Liver (tissue), 9 donors: ENCODE measurements around the gene RREB1. TPM values are rescaled to one million over a fixed set of nuclear protein-coding genes. Genes with fewer than 3 reads are reported as not detected.

Experiments
- DNase-seq: peaks from one replicate; pipeline ENCODE4 v3.0.0-alpha.2; 2017; ENCODE audit warnings: low spot score
- H3K27ac ChIP-seq, 2 donors: one replicate each; pipeline ENCODE4 v1.7.0; 2013; ENCODE audit warnings: inconsistent platforms in 2 of 2, low read length in 2 of 2, control low read depth in 1 of 2, low read depth in 1 of 2, mild to moderate bottlenecking in 1 of 2
- H3K27me3 ChIP-seq, 4 donors: one replicate each; pipeline versions ENCODE4 v1.6.1 to v1.7.0; 2013; ENCODE audit warnings: low read length in 3 of 4, inconsistent platforms in 1 of 4, mild to moderate bottlenecking in 1 of 4, moderate library complexity in 1 of 4; ENCODE audit not compliant: control insufficient read depth in 4 of 4, insufficient read depth in 4 of 4
- H3K36me3 ChIP-seq, 4 donors: one replicate each; pipeline versions ENCODE4 v1.6.1 to v1.7.0; 2013; ENCODE audit warnings: low read length in 3 of 4, mild to moderate bottlenecking in 3 of 4, low read depth in 1 of 4, moderate library complexity in 1 of 4; ENCODE audit not compliant: control insufficient read depth in 4 of 4, insufficient read depth in 3 of 4
- H3K4me1 ChIP-seq, 4 donors: one replicate each; pipeline versions ENCODE4 v1.6.1 to v1.7.0; 2013; ENCODE audit warnings: low read length in 3 of 4, mild to moderate bottlenecking in 3 of 4, moderate library complexity in 1 of 4; ENCODE audit not compliant: control insufficient read depth in 4 of 4, insufficient read depth in 4 of 4
- H3K4me3 ChIP-seq, 3 donors: one replicate each; pipeline versions ENCODE4 v1.6.1 to v1.7.0; 2013; ENCODE audit warnings: low read length in 3 of 3, control low read depth in 1 of 3, low read depth in 1 of 3, mild to moderate bottlenecking in 1 of 3
- H3K9ac ChIP-seq, 2 donors: one replicate each; pipeline ENCODE4 v1.7.0; 2013; ENCODE audit warnings: low read length in 2 of 2, mild to moderate bottlenecking in 2 of 2, moderate library complexity in 2 of 2, control low read depth in 1 of 2, low read depth in 1 of 2
- H3K9me3 ChIP-seq, 4 donors: one replicate each; pipeline versions ENCODE4 v1.6.1 to v1.7.0; 2013; ENCODE audit warnings: low read length in 3 of 4; ENCODE audit not compliant: control insufficient read depth in 4 of 4
- EGR1 ChIP-seq, 2 donors: IDR thresholded peaks; 2 replicates each; pipeline ENCODE4 v1.6.1; 2016 to 2018; ENCODE audit warnings: antibody characterized with exemption in 2 of 2, low read depth in 2 of 2
- FOXA1 ChIP-seq: IDR thresholded peaks from 2 replicates; pipeline ENCODE4 v1.6.1; 2016; ENCODE audit warnings: antibody characterized with exemption
- FOXA2 ChIP-seq: IDR thresholded peaks from 2 replicates; pipeline ENCODE4 v1.6.1; 2016; ENCODE audit warnings: antibody characterized with exemption
- GABPA ChIP-seq, 2 donors: IDR thresholded peaks in 1 of 2; conservative IDR thresholded peaks in 1 of 2; 2 replicates each; pipeline ENCODE4 v1.6.1; 2016; ENCODE audit warnings: antibody characterized with exemption in 2 of 2, mild to moderate bottlenecking in 1 of 2, moderate library complexity in 1 of 2
- HNF4A ChIP-seq, 2 donors: conservative IDR thresholded peaks; 2 replicates each; pipeline ENCODE4 v1.6.1; 2016; ENCODE audit warnings: antibody characterized with exemption in 2 of 2, mild to moderate bottlenecking in 2 of 2
- HNF4G ChIP-seq: IDR thresholded peaks from 2 replicates; pipeline ENCODE4 v1.6.1; 2016; ENCODE audit warnings: antibody characterized with exemption
- JUND ChIP-seq, 2 donors: IDR thresholded peaks; 2 replicates each; pipeline ENCODE4 v1.6.1; 2016; ENCODE audit warnings: antibody characterized with exemption in 2 of 2
- NR2F2 ChIP-seq: IDR thresholded peaks from 2 replicates; pipeline ENCODE4 v1.6.1; 2016; ENCODE audit warnings: antibody characterized with exemption
- RAD21 ChIP-seq, 2 donors: IDR thresholded peaks; 2 replicates each; pipeline ENCODE4 v1.6.1; 2016; ENCODE audit warnings: antibody characterized with exemption in 2 of 2, mild to moderate bottlenecking in 2 of 2
- RXRA ChIP-seq, 2 donors: IDR thresholded peaks; 2 replicates each; pipeline ENCODE4 v1.6.1; 2017 to 2018; ENCODE audit warnings: antibody characterized with exemption in 2 of 2, mild to moderate bottlenecking in 1 of 2
- SP1 ChIP-seq: IDR thresholded peaks from 2 replicates; pipeline ENCODE4 v1.6.1; 2018; ENCODE audit warnings: antibody characterized with exemption, mild to moderate bottlenecking
- TAF1 ChIP-seq: conservative IDR thresholded peaks from 2 replicates; pipeline ENCODE4 v1.6.1; 2016; ENCODE audit warnings: antibody characterized with exemption, mild to moderate bottlenecking
- YY1 ChIP-seq: IDR thresholded peaks from 2 replicates; pipeline ENCODE4 v1.6.1; 2016; ENCODE audit warnings: antibody characterized with exemption, mild to moderate bottlenecking
- WGBS: extraction: QIAGEN DNeasy Blood & Tissue Kit; methylation state at CpG from one replicate; pipeline ENCODE4 v1.1.7; 2013; 5-methylcytosine and 5-hydroxymethylcytosine counted together
- polyA plus RNA-seq, 2 donors: library from polyadenylated mRNA; stranded (reverse) in 1 of 2; unstranded in 1 of 2; fragments of 200-250 nt in 1 of 2; fragments of >200 nt in 1 of 2; fragmentation: Nextera tagmentation in 1 of 2; extraction: Ambion mirVana in 1 of 2; gene quantifications; one replicate each; pipeline versions ENCODE4 v1.2.1 to v1.2.3, GENCODE V29; 2013 to 2015
- total RNA-seq, 2 donors: library from RNA; depleted of rRNA; stranded (reverse); fragments of >200 nt; gene quantifications; one replicate each; pipeline ENCODE4 v1.2.3, GENCODE V29; 2014
- TF ChIP-seq, protein P1 (sequence below): IDR thresholded peaks from 2 replicates; pipeline ENCODE4 v1.6.1; 2016; ENCODE audit warnings: antibody characterized with exemption
- TF ChIP-seq, protein P2 (sequence below): IDR thresholded peaks from 2 replicates; pipeline ENCODE4 v1.6.1; 2016; ENCODE audit warnings: antibody characterized with exemption
- TF ChIP-seq, protein P3 (sequence below): fragments of 150-350 bp; IDR thresholded peaks from 2 replicates; pipeline ENCODE4 v1.5.1; 2017; ENCODE audit warnings: improper control_type of control experiment, low read depth, low read length; ENCODE audit not compliant: missing input control
- TF ChIP-seq, protein P4 (sequence below): IDR thresholded peaks from 2 replicates; pipeline ENCODE4 v1.6.1; 2016; ENCODE audit warnings: antibody characterized with exemption
- TF ChIP-seq, protein P5 (sequence below): IDR thresholded peaks from 2 replicates; pipeline ENCODE4 v1.6.1; 2016; ENCODE audit warnings: antibody characterized with exemption, mild to moderate bottlenecking
- donor health status: healthy.
- donor health status: healthy.
- donor health status: healthy.
- donor health status: healthy.
- donor health status: healthy.

Gene RREB1
- total and polyA plus RNA-seq, 4 donors: 10.1 to 28.9 (median 17.3) TPM

DNA sequence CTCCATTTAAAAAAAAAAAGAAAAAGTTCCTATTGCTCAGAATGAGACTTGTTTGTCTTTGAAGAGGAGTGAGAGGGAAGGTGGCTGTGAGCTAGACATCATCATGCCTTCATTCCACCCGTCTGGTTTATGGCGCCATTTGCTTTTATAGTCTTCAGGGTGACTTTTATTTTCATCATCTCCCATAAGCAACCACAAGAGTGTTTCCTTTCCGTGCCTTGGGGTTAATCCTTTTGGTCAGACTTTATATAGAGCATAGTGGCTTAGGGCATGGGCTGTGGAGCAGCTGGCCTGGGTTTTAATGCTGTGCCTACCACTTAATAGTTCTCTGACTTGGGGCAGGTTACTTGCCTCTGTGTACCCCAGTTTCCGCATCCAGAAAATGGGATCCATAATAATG lies 77.8 kb downstream of the RREB1 start:
- Histone ChIP-seq H3K9ac (no peak overlapping the region), H3K27ac (no peak overlapping the region), H3K9me3 (no peaks in the 10 kb centered on the region), H3K27me3 (no peaks in the 10 kb centered on the region), H3K4me1 (no peaks in the 10 kb centered on the region), H3K36me3 (peaks cover 9 to 67% (median 58%) of the 10 kb centered on the region in 4 donors), H3K4me3 (no peak overlapping the region)
- DNase-seq: no peak
- TF ChIP-seq HNF4G (no peak), NR2F2 (no peak), SP1 (no peak), EGR1 (IDR thresholded peaks at IDR 0.05; ENCODE audit: low read depth in 2 of 2) (no peak), HNF4A (conservative IDR thresholded peaks at IDR 0.05) (no peak), GABPA (IDR thresholded peaks at IDR 0.05 in 1 of 2, conservative IDR thresholded peaks at IDR 0.05 in 1 of 2) (no peak), FOXA2 (no peak), YY1 (no peak), TAF1 (no peak), JUND (IDR thresholded peaks at IDR 0.05) (no peak)
- TF ChIP-seq, protein P1, sequence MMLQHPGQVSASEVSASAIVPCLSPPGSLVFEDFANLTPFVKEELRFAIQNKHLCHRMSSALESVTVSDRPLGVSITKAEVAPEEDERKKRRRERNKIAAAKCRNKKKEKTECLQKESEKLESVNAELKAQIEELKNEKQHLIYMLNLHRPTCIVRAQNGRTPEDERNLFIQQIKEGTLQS: no peak
- TF ChIP-seq, protein P2, sequence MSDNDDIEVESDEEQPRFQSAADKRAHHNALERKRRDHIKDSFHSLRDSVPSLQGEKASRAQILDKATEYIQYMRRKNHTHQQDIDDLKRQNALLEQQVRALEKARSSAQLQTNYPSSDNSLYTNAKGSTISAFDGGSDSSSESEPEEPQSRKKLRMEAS: no peak
- TF ChIP-seq, protein P3, sequence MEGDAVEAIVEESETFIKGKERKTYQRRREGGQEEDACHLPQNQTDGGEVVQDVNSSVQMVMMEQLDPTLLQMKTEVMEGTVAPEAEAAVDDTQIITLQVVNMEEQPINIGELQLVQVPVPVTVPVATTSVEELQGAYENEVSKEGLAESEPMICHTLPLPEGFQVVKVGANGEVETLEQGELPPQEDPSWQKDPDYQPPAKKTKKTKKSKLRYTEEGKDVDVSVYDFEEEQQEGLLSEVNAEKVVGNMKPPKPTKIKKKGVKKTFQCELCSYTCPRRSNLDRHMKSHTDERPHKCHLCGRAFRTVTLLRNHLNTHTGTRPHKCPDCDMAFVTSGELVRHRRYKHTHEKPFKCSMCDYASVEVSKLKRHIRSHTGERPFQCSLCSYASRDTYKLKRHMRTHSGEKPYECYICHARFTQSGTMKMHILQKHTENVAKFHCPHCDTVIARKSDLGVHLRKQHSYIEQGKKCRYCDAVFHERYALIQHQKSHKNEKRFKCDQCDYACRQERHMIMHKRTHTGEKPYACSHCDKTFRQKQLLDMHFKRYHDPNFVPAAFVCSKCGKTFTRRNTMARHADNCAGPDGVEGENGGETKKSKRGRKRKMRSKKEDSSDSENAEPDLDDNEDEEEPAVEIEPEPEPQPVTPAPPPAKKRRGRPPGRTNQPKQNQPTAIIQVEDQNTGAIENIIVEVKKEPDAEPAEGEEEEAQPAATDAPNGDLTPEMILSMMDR: no peak
- TF ChIP-seq, protein P4, sequence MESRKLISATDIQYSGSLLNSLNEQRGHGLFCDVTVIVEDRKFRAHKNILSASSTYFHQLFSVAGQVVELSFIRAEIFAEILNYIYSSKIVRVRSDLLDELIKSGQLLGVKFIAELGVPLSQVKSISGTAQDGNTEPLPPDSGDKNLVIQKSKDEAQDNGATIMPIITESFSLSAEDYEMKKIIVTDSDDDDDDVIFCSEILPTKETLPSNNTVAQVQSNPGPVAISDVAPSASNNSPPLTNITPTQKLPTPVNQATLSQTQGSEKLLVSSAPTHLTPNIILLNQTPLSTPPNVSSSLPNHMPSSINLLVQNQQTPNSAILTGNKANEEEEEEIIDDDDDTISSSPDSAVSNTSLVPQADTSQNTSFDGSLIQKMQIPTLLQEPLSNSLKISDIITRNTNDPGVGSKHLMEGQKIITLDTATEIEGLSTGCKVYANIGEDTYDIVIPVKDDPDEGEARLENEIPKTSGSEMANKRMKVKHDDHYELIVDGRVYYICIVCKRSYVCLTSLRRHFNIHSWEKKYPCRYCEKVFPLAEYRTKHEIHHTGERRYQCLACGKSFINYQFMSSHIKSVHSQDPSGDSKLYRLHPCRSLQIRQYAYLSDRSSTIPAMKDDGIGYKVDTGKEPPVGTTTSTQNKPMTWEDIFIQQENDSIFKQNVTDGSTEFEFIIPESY: no peak
- 96% methylated on average over 4 of the region's 4 CpGs for WGBS

- no peak overlapping the region for H3K27ac ChIP-seq
- no peak for DNase-seq
- peaks cover 0 to 4% (median 3%) of the 10 kb centered on the region in 4 donors for H3K4me1 ChIP-seq
- no peak overlapping the region for H3K9ac ChIP-seq
- H3K4me3 ChIP-seq: no peak overlapping the region
- TF ChIP-seq, protein P2: no peak
- TF ChIP-seq JUND (IDR thresholded peaks at IDR 0.05) (no peak), FOXA2 (no peak), SP1 (no peak), YY1 (no peak), NR2F2 (no peak), FOXA1 (no peak), RXRA (IDR thresholded peaks at IDR 0.05) (no peak), GABPA (IDR thresholded peaks at IDR 0.05 in 1 of 2, conservative IDR thresholded peaks at IDR 0.05 in 1 of 2) (no peak), RAD21 (IDR thresholded peaks at IDR 0.05) (no peak), HNF4G (no peak), TAF1 (no peak), HNF4A (conservative IDR thresholded peaks at IDR 0.05) (no peak), EGR1 (IDR thresholded peaks at IDR 0.05; ENCODE audit: low read depth in 2 of 2) (no peak)
- TF ChIP-seq, protein P1: no peak
- TF ChIP-seq, protein P3: no peak
- TF ChIP-seq, protein P5, sequence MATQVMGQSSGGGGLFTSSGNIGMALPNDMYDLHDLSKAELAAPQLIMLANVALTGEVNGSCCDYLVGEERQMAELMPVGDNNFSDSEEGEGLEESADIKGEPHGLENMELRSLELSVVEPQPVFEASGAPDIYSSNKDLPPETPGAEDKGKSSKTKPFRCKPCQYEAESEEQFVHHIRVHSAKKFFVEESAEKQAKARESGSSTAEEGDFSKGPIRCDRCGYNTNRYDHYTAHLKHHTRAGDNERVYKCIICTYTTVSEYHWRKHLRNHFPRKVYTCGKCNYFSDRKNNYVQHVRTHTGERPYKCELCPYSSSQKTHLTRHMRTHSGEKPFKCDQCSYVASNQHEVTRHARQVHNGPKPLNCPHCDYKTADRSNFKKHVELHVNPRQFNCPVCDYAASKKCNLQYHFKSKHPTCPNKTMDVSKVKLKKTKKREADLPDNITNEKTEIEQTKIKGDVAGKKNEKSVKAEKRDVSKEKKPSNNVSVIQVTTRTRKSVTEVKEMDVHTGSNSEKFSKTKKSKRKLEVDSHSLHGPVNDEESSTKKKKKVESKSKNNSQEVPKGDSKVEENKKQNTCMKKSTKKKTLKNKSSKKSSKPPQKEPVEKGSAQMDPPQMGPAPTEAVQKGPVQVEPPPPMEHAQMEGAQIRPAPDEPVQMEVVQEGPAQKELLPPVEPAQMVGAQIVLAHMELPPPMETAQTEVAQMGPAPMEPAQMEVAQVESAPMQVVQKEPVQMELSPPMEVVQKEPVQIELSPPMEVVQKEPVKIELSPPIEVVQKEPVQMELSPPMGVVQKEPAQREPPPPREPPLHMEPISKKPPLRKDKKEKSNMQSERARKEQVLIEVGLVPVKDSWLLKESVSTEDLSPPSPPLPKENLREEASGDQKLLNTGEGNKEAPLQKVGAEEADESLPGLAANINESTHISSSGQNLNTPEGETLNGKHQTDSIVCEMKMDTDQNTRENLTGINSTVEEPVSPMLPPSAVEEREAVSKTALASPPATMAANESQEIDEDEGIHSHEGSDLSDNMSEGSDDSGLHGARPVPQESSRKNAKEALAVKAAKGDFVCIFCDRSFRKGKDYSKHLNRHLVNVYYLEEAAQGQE: no peak
- TF ChIP-seq, protein P4: no peak
- 85% methylated on average over 5 of the region's 5 CpGs for WGBS
- peaks cover 9 to 51% (median 37%) of the 10 kb centered on the region in 4 donors for H3K36me3 ChIP-seq
- no peaks in the 10 kb centered on the region for H3K9me3 ChIP-seq
- no peaks in the 10 kb centered on the region for H3K27me3 ChIP-seq
These were observed 80.7 kb downstream of the RREB1 start for GRCh38 chr6:7188492-7188891.
